Neural cell (in vitro differentiated cells): Measurements from ENCODE around the gene CHMP4B. TPM values are rescaled to one million over a fixed set of nuclear protein-coding genes. Genes with fewer than 3 reads are reported as not detected.

Source experiments
- H2AFZ ChIP-seq: fragments of 200-600, 300-800 bp; sonication (generic), shearing (Covaris generic); 2 replicates; pipeline ENCODE4 v1.6.0; 2014; ENCODE audit warnings: low read depth, mild to moderate bottlenecking, antibody characterized with exemption, low read length, moderate library complexity
- H3F3A ChIP-seq: fragments of 200-600 bp; shearing (Covaris generic); 2 replicates; pipeline ENCODE4 v1.6.1; 2016; ENCODE audit warnings: mild to moderate bottlenecking, moderate library complexity, mixed read lengths, antibody characterized with exemption, low read length; ENCODE audit not compliant: insufficient read depth, poor library complexity, severe bottlenecking
- H3K27ac ChIP-seq: fragments of 200-600, 300-800 bp; sonication (generic), shearing (Covaris generic); 2 replicates; pipeline ENCODE4 v1.5.1; 2014; ENCODE audit warnings: mild to moderate bottlenecking, low read length, moderate library complexity
- H3K27me3 ChIP-seq: fragments of 300-800, 200-600 bp; sonication (generic), shearing (Covaris generic); 2 replicates; pipeline ENCODE4 v1.6.0; 2014; ENCODE audit warnings: mild to moderate bottlenecking, low read depth, low read length, moderate library complexity; ENCODE audit not compliant: insufficient read depth
- H3K36me3 ChIP-seq: fragments of 300-800, 200-600 bp; sonication (generic), shearing (Covaris generic); 2 replicates; pipeline ENCODE4 v1.5.1; 2014; ENCODE audit warnings: mild to moderate bottlenecking, antibody characterized with exemption, low read length, moderate library complexity; ENCODE audit not compliant: insufficient read depth
- H3K4me2 ChIP-seq: fragments of 300-800, 200-600 bp; sonication (generic), shearing (Covaris generic); 2 replicates; pipeline ENCODE4 v1.6.0; 2014; ENCODE audit warnings: mild to moderate bottlenecking, low read length
- H3K4me3 ChIP-seq: fragments of 300-800, 200-600 bp; sonication (generic), shearing (Covaris generic); 2 replicates; pipeline ENCODE4 v1.5.1; 2014; ENCODE audit warnings: mild to moderate bottlenecking, low read length, moderate library complexity
- H3K79me2 ChIP-seq: fragments of 200-600 bp; shearing (Covaris generic); replicated peaks from 2 replicates; pipeline ENCODE4 v1.6.0; 2014; ENCODE audit warnings: mild to moderate bottlenecking, low read length, moderate library complexity; ENCODE audit not compliant: insufficient read depth
- H3K9ac ChIP-seq: fragments of 300-800, 200-600 bp; sonication (generic), shearing (Covaris generic); 2 replicates; pipeline ENCODE4 v1.6.1; 2016; ENCODE audit warnings: mild to moderate bottlenecking, low read length, mixed read lengths
- H3K9me2 ChIP-seq: fragments of 200-600 bp; shearing (Covaris generic); 2 replicates; pipeline ENCODE4 v1.6.1; 2016; ENCODE audit warnings: mild to moderate bottlenecking, low read length, mixed read lengths; ENCODE audit not compliant: insufficient read depth
- H3K9me3 ChIP-seq: fragments of 200-600, 300-800 bp; sonication (generic), shearing (Covaris generic); 2 replicates; pipeline ENCODE4 v1.6.1; 2016; ENCODE audit warnings: mild to moderate bottlenecking, mixed run types, low read length, moderate library complexity, mixed read lengths
- H4K20me1 ChIP-seq: fragments of 200-600 bp; shearing (Covaris generic); 2 replicates; pipeline ENCODE4 v1.6.1; 2016; ENCODE audit warnings: mild to moderate bottlenecking, mixed run types; ENCODE audit not compliant: insufficient read depth
- EP300 ChIP-seq: fragments of 450-650 bp; conservative IDR thresholded peaks from 2 replicates; pipeline ENCODE4 v1.6.1; 2014; ENCODE audit warnings: antibody characterized with exemption, mild to moderate bottlenecking, moderate library complexity; ENCODE audit not compliant: poor library complexity, severe bottlenecking
- EZH2 ChIP-seq: fragments of 200-600, 300-800 bp; shearing (Covaris generic), sonication (generic); IDR thresholded peaks from 2 replicates; pipeline ENCODE4 v1.6.1; 2014; ENCODE audit warnings: antibody characterized with exemption, low read length, borderline replicate concordance, mild to moderate bottlenecking; ENCODE audit not compliant: insufficient read depth, poor library complexity, severe bottlenecking
- MXI1 ChIP-seq: fragments of 450-650 bp; conservative IDR thresholded peaks from 2 replicates; pipeline ENCODE4 v1.6.1; 2014; ENCODE audit warnings: antibody characterized with exemption, mild to moderate bottlenecking; ENCODE audit not compliant: poor library complexity, severe bottlenecking
- POLR2AphosphoS5 ChIP-seq: IDR thresholded peaks from 2 replicates; pipeline ENCODE4 v1.6.1; 2012
- RAD21 ChIP-seq: fragments of 450-650 bp; conservative IDR thresholded peaks from 2 replicates; pipeline ENCODE4 v1.6.1; 2014; ENCODE audit warnings: antibody characterized with exemption, mild to moderate bottlenecking, moderate library complexity
- SMC3 ChIP-seq: fragments of 450-650 bp; conservative IDR thresholded peaks from 2 replicates; pipeline ENCODE4 v1.6.1; 2014; ENCODE audit warnings: antibody characterized with exemption, mild to moderate bottlenecking, moderate library complexity; ENCODE audit not compliant: poor library complexity
- TAF1 ChIP-seq: IDR thresholded peaks from 2 replicates; pipeline ENCODE4 v1.6.1; 2012; ENCODE audit warnings: low read depth
- polyA plus RNA-seq: library from polyadenylated mRNA; depleted of rRNA; stranded (reverse); fragments of >200 nt; gene quantifications from 2 replicates; pipeline ENCODE4 v1.2.3, GENCODE V29; 2014
- TF ChIP-seq, protein P1 (sequence below): IDR thresholded peaks from 2 replicates; pipeline ENCODE4 v1.6.1; 2012; ENCODE audit warnings: borderline replicate concordance
- TF ChIP-seq, protein P2 (sequence below): fragments of 450-650 bp; IDR thresholded peaks from 2 replicates; pipeline ENCODE4 v1.5.1; 2014; ENCODE audit warnings: antibody characterized with exemption, mild to moderate bottlenecking, moderate library complexity; ENCODE audit not compliant: poor library complexity, severe bottlenecking

Gene CHMP4B
- polyA plus RNA-seq, 1 donor from 2014 or later = 83.8 TPM

DNA sequence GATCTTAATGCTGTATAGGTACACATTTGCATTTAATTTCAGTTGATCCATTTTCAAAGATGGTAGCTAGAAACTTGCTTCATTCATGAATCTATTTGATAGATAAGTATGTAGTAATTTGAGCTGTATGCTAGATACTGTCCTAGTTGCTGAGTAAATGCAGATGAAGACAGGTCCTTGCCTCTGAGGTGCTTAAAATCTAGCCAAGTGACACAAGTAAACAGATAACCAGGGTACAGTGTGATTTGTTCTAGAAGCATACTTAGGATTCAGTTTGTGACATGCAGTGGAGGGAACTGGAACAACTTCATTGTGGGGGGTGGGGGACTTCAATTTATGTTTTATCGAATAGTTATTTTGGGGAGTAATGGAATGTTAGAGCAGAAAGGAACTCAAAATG lies 9.2 kb downstream of the CHMP4B start:
- Histone ChIP-seq H3K27me3 (no peaks in the 10 kb centered on the region), H3K9ac (no peak overlapping the region), H3K4me3 (no peak overlapping the region), H4K20me1 (no peaks in the 10 kb centered on the region), H3F3A (no peaks in the 10 kb centered on the region), H3K36me3 (no peaks in the 10 kb centered on the region), H3K79me2 (peaks cover 26% of the 10 kb centered on the region), H3K4me2 (no peak overlapping the region), H3K9me2 (no peaks in the 10 kb centered on the region), H3K27ac (no peak overlapping the region), H3K9me3 (no peaks in the 10 kb centered on the region), H2AFZ (no peak overlapping the region)
- TF ChIP-seq, protein P1, sequence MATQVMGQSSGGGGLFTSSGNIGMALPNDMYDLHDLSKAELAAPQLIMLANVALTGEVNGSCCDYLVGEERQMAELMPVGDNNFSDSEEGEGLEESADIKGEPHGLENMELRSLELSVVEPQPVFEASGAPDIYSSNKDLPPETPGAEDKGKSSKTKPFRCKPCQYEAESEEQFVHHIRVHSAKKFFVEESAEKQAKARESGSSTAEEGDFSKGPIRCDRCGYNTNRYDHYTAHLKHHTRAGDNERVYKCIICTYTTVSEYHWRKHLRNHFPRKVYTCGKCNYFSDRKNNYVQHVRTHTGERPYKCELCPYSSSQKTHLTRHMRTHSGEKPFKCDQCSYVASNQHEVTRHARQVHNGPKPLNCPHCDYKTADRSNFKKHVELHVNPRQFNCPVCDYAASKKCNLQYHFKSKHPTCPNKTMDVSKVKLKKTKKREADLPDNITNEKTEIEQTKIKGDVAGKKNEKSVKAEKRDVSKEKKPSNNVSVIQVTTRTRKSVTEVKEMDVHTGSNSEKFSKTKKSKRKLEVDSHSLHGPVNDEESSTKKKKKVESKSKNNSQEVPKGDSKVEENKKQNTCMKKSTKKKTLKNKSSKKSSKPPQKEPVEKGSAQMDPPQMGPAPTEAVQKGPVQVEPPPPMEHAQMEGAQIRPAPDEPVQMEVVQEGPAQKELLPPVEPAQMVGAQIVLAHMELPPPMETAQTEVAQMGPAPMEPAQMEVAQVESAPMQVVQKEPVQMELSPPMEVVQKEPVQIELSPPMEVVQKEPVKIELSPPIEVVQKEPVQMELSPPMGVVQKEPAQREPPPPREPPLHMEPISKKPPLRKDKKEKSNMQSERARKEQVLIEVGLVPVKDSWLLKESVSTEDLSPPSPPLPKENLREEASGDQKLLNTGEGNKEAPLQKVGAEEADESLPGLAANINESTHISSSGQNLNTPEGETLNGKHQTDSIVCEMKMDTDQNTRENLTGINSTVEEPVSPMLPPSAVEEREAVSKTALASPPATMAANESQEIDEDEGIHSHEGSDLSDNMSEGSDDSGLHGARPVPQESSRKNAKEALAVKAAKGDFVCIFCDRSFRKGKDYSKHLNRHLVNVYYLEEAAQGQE = no peak
- TF ChIP-seq, protein P2, sequence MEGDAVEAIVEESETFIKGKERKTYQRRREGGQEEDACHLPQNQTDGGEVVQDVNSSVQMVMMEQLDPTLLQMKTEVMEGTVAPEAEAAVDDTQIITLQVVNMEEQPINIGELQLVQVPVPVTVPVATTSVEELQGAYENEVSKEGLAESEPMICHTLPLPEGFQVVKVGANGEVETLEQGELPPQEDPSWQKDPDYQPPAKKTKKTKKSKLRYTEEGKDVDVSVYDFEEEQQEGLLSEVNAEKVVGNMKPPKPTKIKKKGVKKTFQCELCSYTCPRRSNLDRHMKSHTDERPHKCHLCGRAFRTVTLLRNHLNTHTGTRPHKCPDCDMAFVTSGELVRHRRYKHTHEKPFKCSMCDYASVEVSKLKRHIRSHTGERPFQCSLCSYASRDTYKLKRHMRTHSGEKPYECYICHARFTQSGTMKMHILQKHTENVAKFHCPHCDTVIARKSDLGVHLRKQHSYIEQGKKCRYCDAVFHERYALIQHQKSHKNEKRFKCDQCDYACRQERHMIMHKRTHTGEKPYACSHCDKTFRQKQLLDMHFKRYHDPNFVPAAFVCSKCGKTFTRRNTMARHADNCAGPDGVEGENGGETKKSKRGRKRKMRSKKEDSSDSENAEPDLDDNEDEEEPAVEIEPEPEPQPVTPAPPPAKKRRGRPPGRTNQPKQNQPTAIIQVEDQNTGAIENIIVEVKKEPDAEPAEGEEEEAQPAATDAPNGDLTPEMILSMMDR = no peak
- TF ChIP-seq RAD21 = no peak
- no peak for TF ChIP-seq MXI1
- no peak for TF ChIP-seq EP300
- no peak for TF ChIP-seq POLR2AphosphoS5
- no peak for TF ChIP-seq TAF1
- no peak for TF ChIP-seq EZH2
- no peak for TF ChIP-seq SMC3

DNA sequence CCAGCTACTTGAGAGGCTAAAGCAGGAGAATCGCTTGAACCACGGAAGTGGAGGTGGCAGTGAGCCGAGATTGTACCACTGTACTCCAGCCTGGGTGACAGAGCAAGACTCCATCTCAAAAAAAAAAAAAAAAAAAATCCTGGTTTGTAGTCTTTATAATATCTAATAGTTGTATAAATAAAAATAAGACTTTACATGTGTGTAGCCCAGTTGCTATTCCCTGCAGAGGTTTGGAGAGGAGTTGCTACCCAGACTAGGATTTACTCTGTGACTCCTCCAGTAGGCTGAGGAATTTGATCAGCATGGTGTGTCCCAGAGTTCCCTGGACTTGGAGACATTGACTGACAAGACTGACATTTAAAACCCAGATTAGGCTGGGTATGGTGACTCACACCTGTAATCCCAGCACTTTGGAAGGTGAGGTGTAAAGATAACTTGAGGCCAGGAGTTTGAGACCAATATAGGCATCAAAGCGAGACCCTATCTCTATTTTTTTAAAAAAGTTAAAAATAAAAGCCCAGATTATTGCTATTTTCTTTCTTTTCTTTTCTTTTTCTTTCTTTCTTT lies 10.2 kb downstream of the CHMP4B start:
- Histone ChIP-seq H3K9me2 (no peaks in the 10 kb centered on the region), H3K9me3 (no peaks in the 10 kb centered on the region), H3K27ac (no peak overlapping the region), H3K79me2 (peaks cover 30% of the 10 kb centered on the region), H3K27me3 (no peaks in the 10 kb centered on the region), H3K4me2 (no peak overlapping the region), H2AFZ (no peak overlapping the region), H3F3A (no peaks in the 10 kb centered on the region), H3K36me3 (no peaks in the 10 kb centered on the region), H3K4me3 (no peak overlapping the region), H3K9ac (no peak overlapping the region), H4K20me1 (no peaks in the 10 kb centered on the region)
- TF ChIP-seq SMC3 (no peak), EZH2 (no peak), TAF1 (no peak), RAD21 (no peak), MXI1 (no peak), EP300 (no peak), POLR2AphosphoS5 (no peak)
- TF ChIP-seq, protein P1 = no peak
- TF ChIP-seq, protein P2 = no peak
